GM23338 (cell line): ENCODE results near the gene SP2. TPM values are rescaled to one million over a fixed set of nuclear protein-coding genes. Genes with fewer than 3 reads are reported as not detected.

Experiments used
- ATAC-seq: fragments of 200-7000 bp; cut with Tn5 transposase; 3 replicates; pipeline ENCODE4 v1.9.1; 2020
- DNase-seq: peaks from one replicate; pipeline ENCODE4 v3.0.0-alpha.2; 2015; ENCODE audit warnings: low spot score
- H2AFZ ChIP-seq: fragments of 200-600 bp; sonication (generic); 2 replicates; pipeline ENCODE4 v1.8.0; 2016; ENCODE audit warnings: antibody characterized with exemption, mild to moderate bottlenecking, moderate library complexity
- H3F3A ChIP-seq: fragments of 200-600 bp; sonication (generic); replicated peaks from 2 replicates; pipeline ENCODE4 v1.8.0; 2017; ENCODE audit warnings: antibody characterized with exemption, mixed run types, low read depth
- H3K27ac ChIP-seq: fragments of 200-600 bp; sonication (generic); 2 replicates; pipeline ENCODE4 v1.6.1; 2016; ENCODE audit warnings: low read depth
- H3K27me3 ChIP-seq: fragments of 200-600 bp; sonication (generic); 2 replicates; pipeline ENCODE4 v1.8.0; 2016; ENCODE audit warnings: mild to moderate bottlenecking, mixed run types, moderate library complexity; ENCODE audit not compliant: insufficient read depth
- H3K36me3 ChIP-seq: fragments of 200-600 bp; sonication (generic); 2 replicates; pipeline ENCODE4 v1.8.0; 2016; ENCODE audit warnings: mild to moderate bottlenecking; ENCODE audit not compliant: insufficient read depth
- H3K4me1 ChIP-seq: fragments of 200-600 bp; sonication (generic); 2 replicates; pipeline ENCODE4 v1.8.0; 2016; ENCODE audit warnings: mild to moderate bottlenecking, moderate library complexity; ENCODE audit not compliant: insufficient read depth
- H3K4me2 ChIP-seq: fragments of 200-600 bp; sonication (generic); 2 replicates; pipeline ENCODE4 v1.7.1; 2017; ENCODE audit warnings: mixed run types
- H3K4me3 ChIP-seq: fragments of 200-600 bp; sonication (generic); 2 replicates; pipeline ENCODE4 v1.6.1; 2016; ENCODE audit warnings: mixed run types
- H3K79me2 ChIP-seq: fragments of 200-600 bp; sonication (generic); replicated peaks from 2 replicates; pipeline ENCODE4 v1.8.0; 2017; ENCODE audit warnings: mild to moderate bottlenecking; ENCODE audit not compliant: insufficient read depth
- H3K9me2 ChIP-seq: fragments of 200-600 bp; sonication (generic); 2 replicates; pipeline ENCODE4 v1.8.0; 2017; ENCODE audit not compliant: insufficient read depth
- H4K20me1 ChIP-seq: fragments of 200-600 bp; sonication (generic); replicated peaks from 2 replicates; pipeline ENCODE4 v1.8.0; 2017; ENCODE audit warnings: mild to moderate bottlenecking; ENCODE audit not compliant: insufficient read depth
- H3K27ac Mint-ChIP-seq: 2 replicates; pipeline ENCODE4 v1.8.0; 2020; ENCODE audit warnings: inconsistent platforms, mild to moderate bottlenecking, moderate library complexity, mixed read lengths
- H3K27me3 Mint-ChIP-seq: 3 replicates; pipeline ENCODE4 v1.8.0; 2022; ENCODE audit warnings: low read depth, mild to moderate bottlenecking, moderate library complexity, mixed read lengths, inconsistent platforms; ENCODE audit not compliant: insufficient read depth, poor library complexity
- H3K36me3 Mint-ChIP-seq: 3 replicates; pipeline ENCODE4 v1.8.0; 2021; ENCODE audit warnings: low read depth, mild to moderate bottlenecking, inconsistent platforms, moderate library complexity, mixed read lengths
- H3K4me1 Mint-ChIP-seq: 3 replicates; pipeline ENCODE4 v1.8.0; 2020; ENCODE audit warnings: mild to moderate bottlenecking, inconsistent platforms, mixed read lengths
- H3K4me3 Mint-ChIP-seq: 3 replicates; pipeline ENCODE4 v1.8.0; 2021; ENCODE audit warnings: moderate library complexity, mild to moderate bottlenecking, inconsistent platforms, mixed read lengths
- H3K9me3 Mint-ChIP-seq: 3 replicates; pipeline ENCODE4 v1.8.0; 2020; ENCODE audit warnings: moderate library complexity, mild to moderate bottlenecking, inconsistent platforms, mixed read lengths
- CREB1 ChIP-seq: fragments of 250-450 bp; sonication (Bioruptor Pico); IDR thresholded peaks from 2 replicates; pipeline ENCODE4 v1.5.0; 2020; ENCODE audit warnings: low read depth, mild to moderate bottlenecking, moderate library complexity
- EZH2phosphoT487 ChIP-seq: fragments of 200-600 bp; sonication (generic); IDR thresholded peaks from one replicate; pipeline ENCODE4 v1.8.1; 2018; ENCODE audit warnings: antibody characterized with exemption; ENCODE audit not compliant: unreplicated experiment
- JUNB ChIP-seq: IDR thresholded peaks from one replicate; pipeline ENCODE4 v1.6.1; 2016; ENCODE audit warnings: antibody characterized with exemption; ENCODE audit not compliant: unreplicated experiment
- NANOG ChIP-seq: IDR thresholded peaks from 2 replicates; pipeline ENCODE4 v1.6.1; 2016; ENCODE audit warnings: antibody characterized with exemption, borderline replicate concordance
- POLR2AphosphoS5 ChIP-seq: IDR thresholded peaks from 2 replicates; pipeline ENCODE4 v1.6.1; 2016; ENCODE audit warnings: antibody characterized with exemption, low read depth
- STAT1 ChIP-seq: IDR thresholded peaks from one replicate; pipeline ENCODE4 v1.6.1; 2016; ENCODE audit warnings: antibody characterized with exemption; ENCODE audit not compliant: unreplicated experiment
- polyA plus RNA-seq: library from polyadenylated mRNA; unstranded; fragments of >200 nt; fragmentation: Nextera tagmentation; extraction: Ambion mirVana; gene quantifications from 2 replicates; pipeline ENCODE4 v1.2.1, GENCODE V29; 2016
- total RNA-seq: library from RNA; depleted of rRNA; stranded (reverse); fragments of >200 nt; shearing (Covaris generic); gene quantifications from 2 replicates; pipeline ENCODE4 v1.2.3, GENCODE V29; 2014
- TF ChIP-seq, protein P1 (sequence below), 2 experiments: fragments of 200-600 bp in 1 of 2; sonication (generic) in 1 of 2; conservative IDR thresholded peaks; 2 replicates each; pipeline versions ENCODE4 v1.5.1 to v1.6.1; 2016 to 2017; ENCODE audit warnings: antibody characterized with exemption in 2 of 2, low read depth in 2 of 2, mild to moderate bottlenecking in 2 of 2, moderate library complexity in 1 of 2
- TF ChIP-seq, protein P2 (sequence below): IDR thresholded peaks from one replicate; pipeline ENCODE4 v1.6.1; 2018; ENCODE audit warnings: antibody characterized with exemption; ENCODE audit not compliant: unreplicated experiment
- TF ChIP-seq, protein P3 (sequence below): fragments of 250-450 bp; sonication (Bioruptor Pico); IDR thresholded peaks from 2 replicates; pipeline ENCODE4 v1.5.0; 2020; ENCODE audit warnings: mild to moderate bottlenecking, moderate library complexity
- TF ChIP-seq, protein P4 (sequence below): IDR thresholded peaks from 2 replicates; pipeline ENCODE4 v1.6.1; 2016; ENCODE audit warnings: antibody characterized with exemption

SP2 gene
- total and polyA plus RNA-seq, 2 experiments from 2014 or later = 6.0 to 12.9 TPM

GRCh38 chr17:47906443-47906842 lies 10.4 kb downstream of the SP2 start:
- Mint-ChIP-seq H3K4me1 (peaks cover 29% of the 10 kb centered on the region), H3K27ac (no peak overlapping the region), H3K9me3 (no peaks in the 10 kb centered on the region; the same call in 2 of the 3 replicates), H3K4me3 (no peak overlapping the region), H3K27me3 (peaks cover 4% of the 10 kb centered on the region), H3K36me3 (peaks cover 16% of the 10 kb centered on the region)
- no peak overlapping the region for H2AFZ ChIP-seq
- H3K27ac ChIP-seq = no peak overlapping the region
- ATAC-seq (no peak), DNase-seq (no peak)
- TF ChIP-seq JUNB = no peak
- no peak for TF ChIP-seq EZH2phosphoT487
- TF ChIP-seq, protein P1, sequence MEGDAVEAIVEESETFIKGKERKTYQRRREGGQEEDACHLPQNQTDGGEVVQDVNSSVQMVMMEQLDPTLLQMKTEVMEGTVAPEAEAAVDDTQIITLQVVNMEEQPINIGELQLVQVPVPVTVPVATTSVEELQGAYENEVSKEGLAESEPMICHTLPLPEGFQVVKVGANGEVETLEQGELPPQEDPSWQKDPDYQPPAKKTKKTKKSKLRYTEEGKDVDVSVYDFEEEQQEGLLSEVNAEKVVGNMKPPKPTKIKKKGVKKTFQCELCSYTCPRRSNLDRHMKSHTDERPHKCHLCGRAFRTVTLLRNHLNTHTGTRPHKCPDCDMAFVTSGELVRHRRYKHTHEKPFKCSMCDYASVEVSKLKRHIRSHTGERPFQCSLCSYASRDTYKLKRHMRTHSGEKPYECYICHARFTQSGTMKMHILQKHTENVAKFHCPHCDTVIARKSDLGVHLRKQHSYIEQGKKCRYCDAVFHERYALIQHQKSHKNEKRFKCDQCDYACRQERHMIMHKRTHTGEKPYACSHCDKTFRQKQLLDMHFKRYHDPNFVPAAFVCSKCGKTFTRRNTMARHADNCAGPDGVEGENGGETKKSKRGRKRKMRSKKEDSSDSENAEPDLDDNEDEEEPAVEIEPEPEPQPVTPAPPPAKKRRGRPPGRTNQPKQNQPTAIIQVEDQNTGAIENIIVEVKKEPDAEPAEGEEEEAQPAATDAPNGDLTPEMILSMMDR (conservative IDR thresholded peaks at IDR 0.05; ENCODE audit: low read depth in 2 of 2) = no peak
- TF ChIP-seq NANOG = no peak
- TF ChIP-seq, protein P2, sequence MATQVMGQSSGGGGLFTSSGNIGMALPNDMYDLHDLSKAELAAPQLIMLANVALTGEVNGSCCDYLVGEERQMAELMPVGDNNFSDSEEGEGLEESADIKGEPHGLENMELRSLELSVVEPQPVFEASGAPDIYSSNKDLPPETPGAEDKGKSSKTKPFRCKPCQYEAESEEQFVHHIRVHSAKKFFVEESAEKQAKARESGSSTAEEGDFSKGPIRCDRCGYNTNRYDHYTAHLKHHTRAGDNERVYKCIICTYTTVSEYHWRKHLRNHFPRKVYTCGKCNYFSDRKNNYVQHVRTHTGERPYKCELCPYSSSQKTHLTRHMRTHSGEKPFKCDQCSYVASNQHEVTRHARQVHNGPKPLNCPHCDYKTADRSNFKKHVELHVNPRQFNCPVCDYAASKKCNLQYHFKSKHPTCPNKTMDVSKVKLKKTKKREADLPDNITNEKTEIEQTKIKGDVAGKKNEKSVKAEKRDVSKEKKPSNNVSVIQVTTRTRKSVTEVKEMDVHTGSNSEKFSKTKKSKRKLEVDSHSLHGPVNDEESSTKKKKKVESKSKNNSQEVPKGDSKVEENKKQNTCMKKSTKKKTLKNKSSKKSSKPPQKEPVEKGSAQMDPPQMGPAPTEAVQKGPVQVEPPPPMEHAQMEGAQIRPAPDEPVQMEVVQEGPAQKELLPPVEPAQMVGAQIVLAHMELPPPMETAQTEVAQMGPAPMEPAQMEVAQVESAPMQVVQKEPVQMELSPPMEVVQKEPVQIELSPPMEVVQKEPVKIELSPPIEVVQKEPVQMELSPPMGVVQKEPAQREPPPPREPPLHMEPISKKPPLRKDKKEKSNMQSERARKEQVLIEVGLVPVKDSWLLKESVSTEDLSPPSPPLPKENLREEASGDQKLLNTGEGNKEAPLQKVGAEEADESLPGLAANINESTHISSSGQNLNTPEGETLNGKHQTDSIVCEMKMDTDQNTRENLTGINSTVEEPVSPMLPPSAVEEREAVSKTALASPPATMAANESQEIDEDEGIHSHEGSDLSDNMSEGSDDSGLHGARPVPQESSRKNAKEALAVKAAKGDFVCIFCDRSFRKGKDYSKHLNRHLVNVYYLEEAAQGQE = no peak
- TF ChIP-seq STAT1 = no peak
- TF ChIP-seq, protein P3, sequence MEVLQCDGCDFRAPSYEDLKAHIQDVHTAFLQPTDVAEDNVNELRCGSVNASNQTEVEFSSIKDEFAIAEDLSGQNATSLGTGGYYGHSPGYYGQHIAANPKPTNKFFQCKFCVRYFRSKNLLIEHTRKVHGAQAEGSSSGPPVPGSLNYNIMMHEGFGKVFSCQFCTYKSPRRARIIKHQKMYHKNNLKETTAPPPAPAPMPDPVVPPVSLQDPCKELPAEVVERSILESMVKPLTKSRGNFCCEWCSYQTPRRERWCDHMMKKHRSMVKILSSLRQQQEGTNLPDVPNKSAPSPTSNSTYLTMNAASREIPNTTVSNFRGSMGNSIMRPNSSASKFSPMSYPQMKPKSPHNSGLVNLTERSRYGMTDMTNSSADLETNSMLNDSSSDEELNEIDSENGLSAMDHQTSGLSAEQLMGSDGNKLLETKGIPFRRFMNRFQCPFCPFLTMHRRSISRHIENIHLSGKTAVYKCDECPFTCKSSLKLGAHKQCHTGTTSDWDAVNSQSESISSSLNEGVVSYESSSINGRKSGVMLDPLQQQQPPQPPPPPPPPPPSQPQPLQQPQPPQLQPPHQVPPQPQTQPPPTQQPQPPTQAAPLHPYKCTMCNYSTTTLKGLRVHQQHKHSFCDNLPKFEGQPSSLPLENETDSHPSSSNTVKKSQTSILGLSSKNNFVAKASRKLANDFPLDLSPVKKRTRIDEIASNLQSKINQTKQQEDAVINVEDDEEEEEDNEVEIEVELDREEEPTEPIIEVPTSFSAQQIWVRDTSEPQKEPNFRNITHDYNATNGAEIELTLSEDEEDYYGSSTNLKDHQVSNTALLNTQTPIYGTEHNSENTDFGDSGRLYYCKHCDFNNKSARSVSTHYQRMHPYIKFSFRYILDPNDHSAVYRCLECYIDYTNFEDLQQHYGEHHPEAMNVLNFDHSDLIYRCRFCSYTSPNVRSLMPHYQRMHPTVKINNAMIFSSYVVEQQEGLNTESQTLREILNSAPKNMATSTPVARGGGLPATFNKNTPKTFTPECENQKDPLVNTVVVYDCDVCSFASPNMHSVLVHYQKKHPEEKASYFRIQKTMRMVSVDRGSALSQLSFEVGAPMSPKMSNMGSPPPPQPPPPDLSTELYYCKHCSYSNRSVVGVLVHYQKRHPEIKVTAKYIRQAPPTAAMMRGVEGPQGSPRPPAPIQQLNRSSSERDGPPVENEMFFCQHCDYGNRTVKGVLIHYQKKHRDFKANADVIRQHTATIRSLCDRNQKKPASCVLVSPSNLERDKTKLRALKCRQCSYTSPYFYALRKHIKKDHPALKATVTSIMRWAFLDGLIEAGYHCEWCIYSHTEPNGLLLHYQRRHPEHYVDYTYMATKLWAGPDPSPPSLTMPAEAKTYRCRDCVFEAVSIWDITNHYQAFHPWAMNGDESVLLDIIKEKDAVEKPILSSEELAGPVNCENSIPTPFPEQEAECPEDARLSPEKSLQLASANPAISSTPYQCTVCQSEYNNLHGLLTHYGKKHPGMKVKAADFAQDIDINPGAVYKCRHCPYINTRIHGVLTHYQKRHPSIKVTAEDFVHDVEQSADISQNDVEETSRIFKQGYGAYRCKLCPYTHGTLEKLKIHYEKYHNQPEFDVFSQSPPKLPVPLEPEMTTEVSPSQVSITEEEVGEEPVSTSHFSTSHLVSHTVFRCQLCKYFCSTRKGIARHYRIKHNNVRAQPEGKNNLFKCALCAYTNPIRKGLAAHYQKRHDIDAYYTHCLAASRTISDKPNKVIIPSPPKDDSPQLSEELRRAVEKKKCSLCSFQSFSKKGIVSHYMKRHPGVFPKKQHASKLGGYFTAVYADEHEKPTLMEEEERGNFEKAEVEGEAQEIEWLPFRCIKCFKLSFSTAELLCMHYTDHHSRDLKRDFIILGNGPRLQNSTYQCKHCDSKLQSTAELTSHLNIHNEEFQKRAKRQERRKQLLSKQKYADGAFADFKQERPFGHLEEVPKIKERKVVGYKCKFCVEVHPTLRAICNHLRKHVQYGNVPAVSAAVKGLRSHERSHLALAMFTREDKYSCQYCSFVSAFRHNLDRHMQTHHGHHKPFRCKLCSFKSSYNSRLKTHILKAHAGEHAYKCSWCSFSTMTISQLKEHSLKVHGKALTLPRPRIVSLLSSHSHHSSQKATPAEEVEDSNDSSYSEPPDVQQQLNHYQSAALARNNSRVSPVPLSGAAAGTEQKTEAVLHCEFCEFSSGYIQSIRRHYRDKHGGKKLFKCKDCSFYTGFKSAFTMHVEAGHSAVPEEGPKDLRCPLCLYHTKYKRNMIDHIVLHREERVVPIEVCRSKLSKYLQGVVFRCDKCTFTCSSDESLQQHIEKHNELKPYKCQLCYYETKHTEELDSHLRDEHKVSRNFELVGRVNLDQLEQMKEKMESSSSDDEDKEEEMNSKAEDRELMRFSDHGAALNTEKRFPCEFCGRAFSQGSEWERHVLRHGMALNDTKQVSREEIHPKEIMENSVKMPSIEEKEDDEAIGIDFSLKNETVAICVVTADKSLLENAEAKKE = no peak
- TF ChIP-seq CREB1 (CRISPR knock-in tag) = no peak
- no peak for TF ChIP-seq POLR2AphosphoS5
- TF ChIP-seq, protein P4, sequence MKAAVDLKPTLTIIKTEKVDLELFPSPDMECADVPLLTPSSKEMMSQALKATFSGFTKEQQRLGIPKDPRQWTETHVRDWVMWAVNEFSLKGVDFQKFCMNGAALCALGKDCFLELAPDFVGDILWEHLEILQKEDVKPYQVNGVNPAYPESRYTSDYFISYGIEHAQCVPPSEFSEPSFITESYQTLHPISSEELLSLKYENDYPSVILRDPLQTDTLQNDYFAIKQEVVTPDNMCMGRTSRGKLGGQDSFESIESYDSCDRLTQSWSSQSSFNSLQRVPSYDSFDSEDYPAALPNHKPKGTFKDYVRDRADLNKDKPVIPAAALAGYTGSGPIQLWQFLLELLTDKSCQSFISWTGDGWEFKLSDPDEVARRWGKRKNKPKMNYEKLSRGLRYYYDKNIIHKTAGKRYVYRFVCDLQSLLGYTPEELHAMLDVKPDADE = no peak
- H3F3A ChIP-seq = no peaks in the 10 kb centered on the region
- no peak overlapping the region for H3K4me3 ChIP-seq
- H3K4me2 ChIP-seq = no peak overlapping the region
- peaks cover 12% of the 10 kb centered on the region for H3K79me2 ChIP-seq
- no peaks in the 10 kb centered on the region for H3K27me3 ChIP-seq
- peaks cover 19% of the 10 kb centered on the region for H3K4me1 ChIP-seq
- no peaks in the 10 kb centered on the region; the same call in none of the 2 replicates for H4K20me1 ChIP-seq
- H3K9me2 ChIP-seq = no peaks in the 10 kb centered on the region
- no peaks in the 10 kb centered on the region for H3K36me3 ChIP-seq
